NB4 (cell line): Measurements from ENCODE around the gene NUDT3.
A peak's percentile ranks its signal among the peaks of the same experiment; 100 is the strongest.

Experiments used
- DNase-seq: peaks from one replicate; pipeline ENCODE4 v3.0.0; 2010; ENCODE audit warnings: low read depth
- H3K4me3 ChIP-seq: one replicate; pipeline ENCODE4 v1.5.1; 2011; ENCODE audit warnings: mild to moderate bottlenecking, low read depth, low read length, moderate library complexity
- MAX ChIP-seq: IDR thresholded peaks from 2 replicates; pipeline ENCODE4 v1.6.1; 2011; ENCODE audit warnings: low read depth, low read length
- MYC ChIP-seq: IDR thresholded peaks from 2 replicates; pipeline ENCODE4 v1.6.1; 2011; ENCODE audit warnings: low read depth, low read length
- POLR2A ChIP-seq: IDR thresholded peaks from 2 replicates; pipeline ENCODE4 v1.6.1; 2011; ENCODE audit warnings: mild to moderate bottlenecking; ENCODE audit not compliant: insufficient read length; ENCODE audit errors: extremely low read depth
- TF ChIP-seq, protein P1 (sequence below): IDR thresholded peaks from one replicate; pipeline ENCODE4 v1.5.1; 2012; ENCODE audit warnings: low read depth, low read length

Gene NUDT3

DNA sequence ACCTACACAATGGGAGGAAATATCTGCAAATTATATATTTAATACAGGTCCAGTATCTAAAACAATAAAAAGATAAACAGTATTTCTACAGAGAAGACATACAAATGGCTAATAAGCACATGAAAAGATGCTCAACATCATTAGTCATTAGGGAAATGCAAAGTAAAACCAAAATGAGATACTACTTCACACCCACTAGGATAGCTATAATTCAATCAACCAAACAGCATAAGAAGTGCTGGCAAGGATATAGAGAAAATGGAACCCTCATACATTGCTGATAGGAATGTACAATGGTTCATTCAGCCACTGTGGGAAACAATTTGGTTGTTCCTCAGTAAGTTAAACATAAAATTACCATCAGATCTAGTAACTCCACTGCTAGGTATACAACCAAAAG is 48.7 kb downstream of the NUDT3 start:
- no peak for TF ChIP-seq MAX
- TF ChIP-seq, protein P1, sequence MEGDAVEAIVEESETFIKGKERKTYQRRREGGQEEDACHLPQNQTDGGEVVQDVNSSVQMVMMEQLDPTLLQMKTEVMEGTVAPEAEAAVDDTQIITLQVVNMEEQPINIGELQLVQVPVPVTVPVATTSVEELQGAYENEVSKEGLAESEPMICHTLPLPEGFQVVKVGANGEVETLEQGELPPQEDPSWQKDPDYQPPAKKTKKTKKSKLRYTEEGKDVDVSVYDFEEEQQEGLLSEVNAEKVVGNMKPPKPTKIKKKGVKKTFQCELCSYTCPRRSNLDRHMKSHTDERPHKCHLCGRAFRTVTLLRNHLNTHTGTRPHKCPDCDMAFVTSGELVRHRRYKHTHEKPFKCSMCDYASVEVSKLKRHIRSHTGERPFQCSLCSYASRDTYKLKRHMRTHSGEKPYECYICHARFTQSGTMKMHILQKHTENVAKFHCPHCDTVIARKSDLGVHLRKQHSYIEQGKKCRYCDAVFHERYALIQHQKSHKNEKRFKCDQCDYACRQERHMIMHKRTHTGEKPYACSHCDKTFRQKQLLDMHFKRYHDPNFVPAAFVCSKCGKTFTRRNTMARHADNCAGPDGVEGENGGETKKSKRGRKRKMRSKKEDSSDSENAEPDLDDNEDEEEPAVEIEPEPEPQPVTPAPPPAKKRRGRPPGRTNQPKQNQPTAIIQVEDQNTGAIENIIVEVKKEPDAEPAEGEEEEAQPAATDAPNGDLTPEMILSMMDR, result no peak
- TF ChIP-seq MYC, result no peak
- TF ChIP-seq POLR2A, result no peak
- DNase-seq, result no peak
- no peak overlapping the region for H3K4me3 ChIP-seq

- no peak for DNase-seq
- no peak overlapping the region for H3K4me3 ChIP-seq
- TF ChIP-seq POLR2A (no peak), MAX (no peak), MYC (no peak)
- TF ChIP-seq, protein P1, result no peak
Observed at GRCh38 chr6:34342247-34342646, 50.2 kb downstream of the NUDT3 start.

GRCh38 chr6:34341481-34341971 is 50.9 kb downstream of the NUDT3 start:
- TF ChIP-seq POLR2A (no peak), MYC (no peak), MAX (no peak)
- TF ChIP-seq, protein P1, result no peak
- no peak overlapping the region for H3K4me3 ChIP-seq
- DNase-seq, result peak; percentile 16

DNA sequence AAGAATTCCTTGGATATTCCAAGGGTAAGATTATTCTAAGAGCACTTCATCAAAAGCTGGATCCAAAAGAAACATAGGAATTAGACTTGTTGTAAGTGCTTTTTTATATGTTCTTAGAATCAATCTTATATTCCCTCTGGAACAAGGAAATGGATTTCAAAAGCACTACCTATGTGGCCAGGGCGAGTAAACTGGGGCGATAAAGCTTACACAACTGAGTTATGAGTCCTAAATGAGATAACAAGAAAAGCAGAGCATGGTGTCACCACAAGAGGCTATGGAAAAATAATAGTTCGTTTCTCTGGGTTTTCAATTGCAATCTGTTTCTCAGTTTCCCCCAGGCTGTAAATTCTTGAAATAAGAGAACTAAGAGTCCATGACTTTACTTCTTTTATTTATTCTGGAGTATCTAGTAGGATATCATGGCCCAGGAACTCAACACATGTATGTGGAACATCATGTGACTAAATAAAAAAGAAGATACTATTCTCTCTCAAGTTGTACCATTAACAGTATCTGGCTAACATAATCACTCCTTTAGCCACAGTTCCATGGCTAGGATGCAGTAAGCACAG is 51.5 kb downstream of the NUDT3 start:
- no peak for DNase-seq
- no peak overlapping the region for H3K4me3 ChIP-seq
- TF ChIP-seq MAX (no peak), MYC (no peak)

DNA sequence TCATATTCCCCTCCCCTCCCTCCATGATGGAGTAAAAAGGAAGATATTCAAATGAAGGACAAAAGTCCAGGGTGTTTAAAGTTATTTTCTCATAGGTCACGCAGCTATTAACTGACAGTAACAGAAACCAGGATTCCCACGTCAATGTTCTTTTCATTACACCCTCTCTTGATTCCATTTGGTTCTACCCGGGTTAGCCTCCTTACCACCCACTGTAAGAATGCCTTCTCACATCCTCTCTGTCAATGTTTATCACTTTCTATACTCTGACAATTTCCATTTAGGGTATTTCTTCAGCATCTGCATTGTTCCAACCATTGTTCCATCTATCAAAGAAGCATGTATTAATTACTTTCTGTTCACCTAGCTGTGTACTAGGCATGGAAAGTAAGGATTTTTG is 52.1 kb downstream of the NUDT3 start:
- no peak for DNase-seq
- TF ChIP-seq MAX (no peak), MYC (no peak), POLR2A (no peak)
- TF ChIP-seq, protein P1, result no peak
- no peak overlapping the region for H3K4me3 ChIP-seq

DNA sequence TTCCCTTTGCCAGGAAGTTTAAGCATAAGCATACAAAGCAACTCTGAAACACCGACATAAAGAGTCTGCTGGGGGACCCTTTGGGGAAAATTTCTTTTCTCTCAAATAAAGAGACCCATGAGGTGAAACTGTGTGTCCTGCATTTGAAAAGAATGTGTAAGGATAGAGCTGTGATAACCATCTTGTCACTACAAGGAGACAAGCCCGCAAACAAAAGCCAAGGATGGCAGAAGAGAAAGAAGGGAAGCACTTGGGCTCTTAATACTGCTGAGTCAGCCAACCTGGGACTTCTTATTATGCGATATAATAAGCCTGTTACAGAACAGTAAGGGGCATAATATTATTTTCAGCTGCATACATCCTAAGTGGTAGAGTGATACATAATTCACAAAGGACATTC is 52.5 kb downstream of the NUDT3 start:
- DNase-seq, result no peak
- TF ChIP-seq MAX, result no peak
- TF ChIP-seq, protein P1, result no peak
- no peak for TF ChIP-seq MYC
- TF ChIP-seq POLR2A, result no peak
- H3K4me3 ChIP-seq, result no peak overlapping the region
